Liver (tissue), 9 donors: ENCODE measurements around the gene BLOC1S3. TPM values are rescaled to one million over a fixed set of nuclear protein-coding genes. Genes with fewer than 3 reads are reported as not detected.

Source experiments
- DNase-seq: peaks from one replicate; pipeline ENCODE4 v3.0.0-alpha.2; 2017; ENCODE audit warnings: low spot score
- H3K27ac ChIP-seq, 2 donors: one replicate each; pipeline ENCODE4 v1.7.0; 2013; ENCODE audit warnings: inconsistent platforms in 2 of 2, low read length in 2 of 2, control low read depth in 1 of 2, low read depth in 1 of 2, mild to moderate bottlenecking in 1 of 2
- H3K27me3 ChIP-seq, 4 donors: one replicate each; pipeline versions ENCODE4 v1.6.1 to v1.7.0; 2013; ENCODE audit warnings: low read length in 3 of 4, inconsistent platforms in 1 of 4, mild to moderate bottlenecking in 1 of 4, moderate library complexity in 1 of 4; ENCODE audit not compliant: control insufficient read depth in 4 of 4, insufficient read depth in 4 of 4
- H3K36me3 ChIP-seq, 4 donors: one replicate each; pipeline versions ENCODE4 v1.6.1 to v1.7.0; 2013; ENCODE audit warnings: low read length in 3 of 4, mild to moderate bottlenecking in 3 of 4, low read depth in 1 of 4, moderate library complexity in 1 of 4; ENCODE audit not compliant: control insufficient read depth in 4 of 4, insufficient read depth in 3 of 4
- H3K4me1 ChIP-seq, 4 donors: one replicate each; pipeline versions ENCODE4 v1.6.1 to v1.7.0; 2013; ENCODE audit warnings: low read length in 3 of 4, mild to moderate bottlenecking in 3 of 4, moderate library complexity in 1 of 4; ENCODE audit not compliant: control insufficient read depth in 4 of 4, insufficient read depth in 4 of 4
- H3K4me3 ChIP-seq, 3 donors: one replicate each; pipeline versions ENCODE4 v1.6.1 to v1.7.0; 2013; ENCODE audit warnings: low read length in 3 of 3, control low read depth in 1 of 3, low read depth in 1 of 3, mild to moderate bottlenecking in 1 of 3
- H3K9ac ChIP-seq, 2 donors: one replicate each; pipeline ENCODE4 v1.7.0; 2013; ENCODE audit warnings: low read length in 2 of 2, mild to moderate bottlenecking in 2 of 2, moderate library complexity in 2 of 2, control low read depth in 1 of 2, low read depth in 1 of 2
- H3K9me3 ChIP-seq, 4 donors: one replicate each; pipeline versions ENCODE4 v1.6.1 to v1.7.0; 2013; ENCODE audit warnings: low read length in 3 of 4; ENCODE audit not compliant: control insufficient read depth in 4 of 4
- FOXA1 ChIP-seq: IDR thresholded peaks from 2 replicates; pipeline ENCODE4 v1.6.1; 2016; ENCODE audit warnings: antibody characterized with exemption
- FOXA2 ChIP-seq: IDR thresholded peaks from 2 replicates; pipeline ENCODE4 v1.6.1; 2016; ENCODE audit warnings: antibody characterized with exemption
- GABPA ChIP-seq, 2 donors: IDR thresholded peaks in 1 of 2; conservative IDR thresholded peaks in 1 of 2; 2 replicates each; pipeline ENCODE4 v1.6.1; 2016; ENCODE audit warnings: antibody characterized with exemption in 2 of 2, mild to moderate bottlenecking in 1 of 2, moderate library complexity in 1 of 2
- HNF4A ChIP-seq, 2 donors: conservative IDR thresholded peaks; 2 replicates each; pipeline ENCODE4 v1.6.1; 2016; ENCODE audit warnings: antibody characterized with exemption in 2 of 2, mild to moderate bottlenecking in 2 of 2
- NR2F2 ChIP-seq: IDR thresholded peaks from 2 replicates; pipeline ENCODE4 v1.6.1; 2016; ENCODE audit warnings: antibody characterized with exemption
- RAD21 ChIP-seq, 2 donors: IDR thresholded peaks; 2 replicates each; pipeline ENCODE4 v1.6.1; 2016; ENCODE audit warnings: antibody characterized with exemption in 2 of 2, mild to moderate bottlenecking in 2 of 2
- RXRA ChIP-seq, 2 donors: IDR thresholded peaks; 2 replicates each; pipeline ENCODE4 v1.6.1; 2017 to 2018; ENCODE audit warnings: antibody characterized with exemption in 2 of 2, mild to moderate bottlenecking in 1 of 2
- SP1 ChIP-seq: IDR thresholded peaks from 2 replicates; pipeline ENCODE4 v1.6.1; 2018; ENCODE audit warnings: antibody characterized with exemption, mild to moderate bottlenecking
- TAF1 ChIP-seq: conservative IDR thresholded peaks from 2 replicates; pipeline ENCODE4 v1.6.1; 2016; ENCODE audit warnings: antibody characterized with exemption, mild to moderate bottlenecking
- YY1 ChIP-seq: IDR thresholded peaks from 2 replicates; pipeline ENCODE4 v1.6.1; 2016; ENCODE audit warnings: antibody characterized with exemption, mild to moderate bottlenecking
- WGBS: extraction: QIAGEN DNeasy Blood & Tissue Kit; methylation state at CpG from one replicate; pipeline ENCODE4 v1.1.7; 2013; 5-methylcytosine and 5-hydroxymethylcytosine counted together
- polyA plus RNA-seq, 2 donors: library from polyadenylated mRNA; stranded (reverse) in 1 of 2; unstranded in 1 of 2; fragments of 200-250 nt in 1 of 2; fragments of >200 nt in 1 of 2; fragmentation: Nextera tagmentation in 1 of 2; extraction: Ambion mirVana in 1 of 2; gene quantifications; one replicate each; pipeline versions ENCODE4 v1.2.1 to v1.2.3, GENCODE V29; 2013 to 2015
- total RNA-seq, 2 donors: library from RNA; depleted of rRNA; stranded (reverse); fragments of >200 nt; gene quantifications; one replicate each; pipeline ENCODE4 v1.2.3, GENCODE V29; 2014
- TF ChIP-seq, protein P1 (sequence below): fragments of 150-350 bp; IDR thresholded peaks from 2 replicates; pipeline ENCODE4 v1.5.1; 2017; ENCODE audit warnings: improper control_type of control experiment, low read depth, low read length; ENCODE audit not compliant: missing input control
- TF ChIP-seq, protein P2 (sequence below): IDR thresholded peaks from 2 replicates; pipeline ENCODE4 v1.6.1; 2016; ENCODE audit warnings: antibody characterized with exemption, mild to moderate bottlenecking
- TF ChIP-seq, protein P3 (sequence below): IDR thresholded peaks from 2 replicates; pipeline ENCODE4 v1.6.1; 2016; ENCODE audit warnings: antibody characterized with exemption
- TF ChIP-seq, protein P4 (sequence below): IDR thresholded peaks from 2 replicates; pipeline ENCODE4 v1.6.1; 2016; ENCODE audit warnings: antibody characterized with exemption
- TF ChIP-seq, protein P5 (sequence below): IDR thresholded peaks from 2 replicates; pipeline ENCODE4 v1.6.1; 2016; ENCODE audit warnings: antibody characterized with exemption
- donor health status: healthy.
- donor health status: healthy.
- donor health status: healthy.
- donor health status: healthy.
- donor health status: healthy.

The BLOC1S3 gene
- total and polyA plus RNA-seq, 4 donors: 2.7 to 4.6 (median 4.2) TPM

DNA sequence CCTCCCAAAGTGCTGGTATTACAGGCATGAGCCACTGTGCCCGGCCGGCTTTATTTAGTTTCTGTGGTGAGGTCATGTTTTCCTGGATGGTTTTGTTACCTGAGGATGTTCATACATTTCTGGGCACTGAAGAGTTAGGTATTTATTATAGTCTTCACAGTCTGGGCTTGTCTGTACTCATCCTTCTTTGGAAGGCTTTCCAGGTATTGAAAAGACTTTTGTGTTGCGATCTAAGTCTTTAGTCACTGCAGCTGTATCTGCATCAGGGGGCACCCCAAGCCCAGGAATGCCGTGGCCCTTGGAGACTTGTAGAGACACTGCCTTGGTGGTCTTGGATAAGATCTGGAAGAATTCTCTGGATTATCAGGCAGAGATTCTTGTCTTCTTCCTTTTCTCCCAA is 12.8 kb downstream of the BLOC1S3 start:
- TF ChIP-seq, protein P1, sequence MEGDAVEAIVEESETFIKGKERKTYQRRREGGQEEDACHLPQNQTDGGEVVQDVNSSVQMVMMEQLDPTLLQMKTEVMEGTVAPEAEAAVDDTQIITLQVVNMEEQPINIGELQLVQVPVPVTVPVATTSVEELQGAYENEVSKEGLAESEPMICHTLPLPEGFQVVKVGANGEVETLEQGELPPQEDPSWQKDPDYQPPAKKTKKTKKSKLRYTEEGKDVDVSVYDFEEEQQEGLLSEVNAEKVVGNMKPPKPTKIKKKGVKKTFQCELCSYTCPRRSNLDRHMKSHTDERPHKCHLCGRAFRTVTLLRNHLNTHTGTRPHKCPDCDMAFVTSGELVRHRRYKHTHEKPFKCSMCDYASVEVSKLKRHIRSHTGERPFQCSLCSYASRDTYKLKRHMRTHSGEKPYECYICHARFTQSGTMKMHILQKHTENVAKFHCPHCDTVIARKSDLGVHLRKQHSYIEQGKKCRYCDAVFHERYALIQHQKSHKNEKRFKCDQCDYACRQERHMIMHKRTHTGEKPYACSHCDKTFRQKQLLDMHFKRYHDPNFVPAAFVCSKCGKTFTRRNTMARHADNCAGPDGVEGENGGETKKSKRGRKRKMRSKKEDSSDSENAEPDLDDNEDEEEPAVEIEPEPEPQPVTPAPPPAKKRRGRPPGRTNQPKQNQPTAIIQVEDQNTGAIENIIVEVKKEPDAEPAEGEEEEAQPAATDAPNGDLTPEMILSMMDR: no peak
- no peak for TF ChIP-seq FOXA1
- TF ChIP-seq, protein P2, sequence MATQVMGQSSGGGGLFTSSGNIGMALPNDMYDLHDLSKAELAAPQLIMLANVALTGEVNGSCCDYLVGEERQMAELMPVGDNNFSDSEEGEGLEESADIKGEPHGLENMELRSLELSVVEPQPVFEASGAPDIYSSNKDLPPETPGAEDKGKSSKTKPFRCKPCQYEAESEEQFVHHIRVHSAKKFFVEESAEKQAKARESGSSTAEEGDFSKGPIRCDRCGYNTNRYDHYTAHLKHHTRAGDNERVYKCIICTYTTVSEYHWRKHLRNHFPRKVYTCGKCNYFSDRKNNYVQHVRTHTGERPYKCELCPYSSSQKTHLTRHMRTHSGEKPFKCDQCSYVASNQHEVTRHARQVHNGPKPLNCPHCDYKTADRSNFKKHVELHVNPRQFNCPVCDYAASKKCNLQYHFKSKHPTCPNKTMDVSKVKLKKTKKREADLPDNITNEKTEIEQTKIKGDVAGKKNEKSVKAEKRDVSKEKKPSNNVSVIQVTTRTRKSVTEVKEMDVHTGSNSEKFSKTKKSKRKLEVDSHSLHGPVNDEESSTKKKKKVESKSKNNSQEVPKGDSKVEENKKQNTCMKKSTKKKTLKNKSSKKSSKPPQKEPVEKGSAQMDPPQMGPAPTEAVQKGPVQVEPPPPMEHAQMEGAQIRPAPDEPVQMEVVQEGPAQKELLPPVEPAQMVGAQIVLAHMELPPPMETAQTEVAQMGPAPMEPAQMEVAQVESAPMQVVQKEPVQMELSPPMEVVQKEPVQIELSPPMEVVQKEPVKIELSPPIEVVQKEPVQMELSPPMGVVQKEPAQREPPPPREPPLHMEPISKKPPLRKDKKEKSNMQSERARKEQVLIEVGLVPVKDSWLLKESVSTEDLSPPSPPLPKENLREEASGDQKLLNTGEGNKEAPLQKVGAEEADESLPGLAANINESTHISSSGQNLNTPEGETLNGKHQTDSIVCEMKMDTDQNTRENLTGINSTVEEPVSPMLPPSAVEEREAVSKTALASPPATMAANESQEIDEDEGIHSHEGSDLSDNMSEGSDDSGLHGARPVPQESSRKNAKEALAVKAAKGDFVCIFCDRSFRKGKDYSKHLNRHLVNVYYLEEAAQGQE: no peak
- TF ChIP-seq, protein P3, sequence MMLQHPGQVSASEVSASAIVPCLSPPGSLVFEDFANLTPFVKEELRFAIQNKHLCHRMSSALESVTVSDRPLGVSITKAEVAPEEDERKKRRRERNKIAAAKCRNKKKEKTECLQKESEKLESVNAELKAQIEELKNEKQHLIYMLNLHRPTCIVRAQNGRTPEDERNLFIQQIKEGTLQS: no peak
- TF ChIP-seq GABPA (IDR thresholded peaks at IDR 0.05 in 1 of 2, conservative IDR thresholded peaks at IDR 0.05 in 1 of 2): no peak
- no peak for TF ChIP-seq RXRA (IDR thresholded peaks at IDR 0.05)
- no peak for TF ChIP-seq SP1
- no peak for TF ChIP-seq RAD21 (IDR thresholded peaks at IDR 0.05)
- no peak for TF ChIP-seq NR2F2
- TF ChIP-seq, protein P4, sequence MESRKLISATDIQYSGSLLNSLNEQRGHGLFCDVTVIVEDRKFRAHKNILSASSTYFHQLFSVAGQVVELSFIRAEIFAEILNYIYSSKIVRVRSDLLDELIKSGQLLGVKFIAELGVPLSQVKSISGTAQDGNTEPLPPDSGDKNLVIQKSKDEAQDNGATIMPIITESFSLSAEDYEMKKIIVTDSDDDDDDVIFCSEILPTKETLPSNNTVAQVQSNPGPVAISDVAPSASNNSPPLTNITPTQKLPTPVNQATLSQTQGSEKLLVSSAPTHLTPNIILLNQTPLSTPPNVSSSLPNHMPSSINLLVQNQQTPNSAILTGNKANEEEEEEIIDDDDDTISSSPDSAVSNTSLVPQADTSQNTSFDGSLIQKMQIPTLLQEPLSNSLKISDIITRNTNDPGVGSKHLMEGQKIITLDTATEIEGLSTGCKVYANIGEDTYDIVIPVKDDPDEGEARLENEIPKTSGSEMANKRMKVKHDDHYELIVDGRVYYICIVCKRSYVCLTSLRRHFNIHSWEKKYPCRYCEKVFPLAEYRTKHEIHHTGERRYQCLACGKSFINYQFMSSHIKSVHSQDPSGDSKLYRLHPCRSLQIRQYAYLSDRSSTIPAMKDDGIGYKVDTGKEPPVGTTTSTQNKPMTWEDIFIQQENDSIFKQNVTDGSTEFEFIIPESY: no peak
- TF ChIP-seq, protein P5, sequence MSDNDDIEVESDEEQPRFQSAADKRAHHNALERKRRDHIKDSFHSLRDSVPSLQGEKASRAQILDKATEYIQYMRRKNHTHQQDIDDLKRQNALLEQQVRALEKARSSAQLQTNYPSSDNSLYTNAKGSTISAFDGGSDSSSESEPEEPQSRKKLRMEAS: no peak
- TF ChIP-seq FOXA2: no peak
- peaks cover 0 to 3% (median 0%) of the 10 kb centered on the region in 4 donors for H3K36me3 ChIP-seq
- no peak overlapping the region for H3K27ac ChIP-seq
- H3K4me3 ChIP-seq: no peak overlapping the region
- DNase-seq: no peak
- no peak overlapping the region for H3K9ac ChIP-seq
- H3K4me1 ChIP-seq: peaks cover 0 to 7% (median 3%) of the 10 kb centered on the region in 4 donors
- no peaks in the 10 kb centered on the region for H3K27me3 ChIP-seq
- no peaks in the 10 kb centered on the region for H3K9me3 ChIP-seq
- WGBS: 95% methylated on average over 4 of the region's 4 CpGs

DNA sequence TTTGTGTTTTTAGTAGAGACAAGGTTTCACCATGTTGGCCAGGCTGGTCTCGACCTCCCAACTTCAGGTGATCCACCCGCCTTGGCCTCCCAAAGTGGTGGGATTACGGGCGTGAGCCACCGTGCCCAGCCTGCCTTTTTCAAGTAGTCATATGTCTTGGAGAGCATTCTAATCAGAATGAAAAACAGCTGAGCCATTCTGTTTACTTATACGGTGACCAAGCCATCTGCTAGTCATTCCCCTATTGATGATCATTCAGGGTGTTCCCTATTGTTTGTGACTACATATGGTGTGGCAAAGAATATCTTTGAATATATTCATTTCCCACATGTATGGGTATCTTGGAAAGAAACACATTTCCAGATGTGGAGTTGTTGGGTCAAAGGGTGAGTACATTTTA is 17.2 kb downstream of the BLOC1S3 start:
- 86% methylated on average over 6 of the region's 6 CpGs for WGBS
- no peaks in the 10 kb centered on the region for H3K27me3 ChIP-seq
- H3K4me1 ChIP-seq: no peaks in the 10 kb centered on the region
- no peak for DNase-seq
- H3K27ac ChIP-seq: no peak overlapping the region
- TF ChIP-seq TAF1 (no peak), RAD21 (IDR thresholded peaks at IDR 0.05) (no peak), FOXA2 (no peak), RXRA (IDR thresholded peaks at IDR 0.05) (no peak), NR2F2 (no peak), YY1 (no peak), SP1 (no peak), FOXA1 (no peak), HNF4A (conservative IDR thresholded peaks at IDR 0.05) (no peak)
- TF ChIP-seq, protein P1: no peak
- TF ChIP-seq, protein P3: no peak
- TF ChIP-seq, protein P2: no peak
- TF ChIP-seq, protein P5: no peak
- peaks cover 0 to 3% (median 0%) of the 10 kb centered on the region in 4 donors for H3K36me3 ChIP-seq
- H3K9ac ChIP-seq: no peak overlapping the region
- H3K4me3 ChIP-seq: no peak overlapping the region
- H3K9me3 ChIP-seq: no peaks in the 10 kb centered on the region
